HepG2 (cell line): Measurements from ENCODE around the gene KIF2C. TPM values are rescaled to one million over a fixed set of nuclear protein-coding genes. Genes with fewer than 3 reads are reported as not detected.
A peak's percentile ranks its signal among the peaks of the same experiment; 100 is the strongest.

Experiments used
- MEF2D ChIP-seq: sonication (generic); formaldehyde crosslinking; IDR thresholded peaks from 2 replicates; pipeline ENCODE4 v1.5.1; 2020; ENCODE audit warnings: mild to moderate bottlenecking, missing genetic modification reagents
- MTA1 ChIP-seq: sonication (generic); formaldehyde crosslinking; IDR thresholded peaks from 2 replicates; pipeline ENCODE4 v1.4.0; 2020; ENCODE audit warnings: missing genetic modification reagents, mild to moderate bottlenecking, borderline replicate concordance
- PHF5A ChIP-seq: IDR thresholded peaks from one replicate; pipeline ENCODE4 v1.6.1; 2018; ENCODE audit warnings: low read depth, missing genetic modification reagents; ENCODE audit not compliant: unreplicated experiment
- PRMT3 ChIP-seq: sonication (generic); formaldehyde crosslinking; IDR thresholded peaks from 2 replicates; pipeline ENCODE4 v1.8.1; 2022; ENCODE audit warnings: low read depth, mild to moderate bottlenecking, moderate library complexity, missing genetic modification reagents, borderline replicate concordance
- RAD51 ChIP-seq: fragments of 450-650 bp; IDR thresholded peaks from 2 replicates; pipeline ENCODE4 v1.6.1; 2016; ENCODE audit warnings: borderline replicate concordance
- RNF2 ChIP-seq: fragments of 450-650 bp; conservative IDR thresholded peaks from 2 replicates; pipeline ENCODE4 v1.6.1; 2016; ENCODE audit warnings: low read depth
- SRF ChIP-seq: IDR thresholded peaks from 2 replicates; pipeline ENCODE4 v1.6.1; 2011; ENCODE audit warnings: mild to moderate bottlenecking, low read depth, low read length, moderate library complexity
- ZNF296 ChIP-seq: sonication (generic); formaldehyde crosslinking; conservative IDR thresholded peaks from 2 replicates; pipeline ENCODE4 v1.5.0; 2020; ENCODE audit warnings: mild to moderate bottlenecking, missing genetic modification reagents
- ZNF780A ChIP-seq: sonication (generic); formaldehyde crosslinking; IDR thresholded peaks from 2 replicates; pipeline ENCODE4 v1.8.0; 2022; ENCODE audit warnings: mild to moderate bottlenecking, missing genetic modification reagents, moderate library complexity
- ZNF839 ChIP-seq: sonication (generic); formaldehyde crosslinking; IDR thresholded peaks from 2 replicates; pipeline ENCODE4 v1.4.0; 2020; ENCODE audit warnings: missing genetic modification reagents, mild to moderate bottlenecking, borderline replicate concordance
- polyA plus RNA-seq, 8 experiments: library from polyadenylated mRNA; depleted of rRNA in 3 of 8; stranded (reverse) in 7 of 8; unstranded in 1 of 8; fragments of >200 nt; fragmentation: Illumina TruSeq in 4 of 8; extraction: Trizol in 4 of 8; gene quantifications; 2 replicates each; pipeline versions ENCODE4 v1.2.1 to v1.2.3, GENCODE V29; 2011 to 2016; ENCODE audit warnings: low read depth in 4 of 8, missing spikeins in 1 of 8, mixed read lengths in 1 of 8; ENCODE audit not compliant: insufficient read depth in 1 of 8
- total RNA-seq, 5 experiments: library from RNA; depleted of rRNA; stranded (reverse); fragments of >200 nt; fragmentation: Illumina TruSeq; extraction: Trizol; gene quantifications; 2 replicates each; pipeline ENCODE4 v1.2.3, GENCODE V29; 2016; ENCODE audit warnings: low read depth in 1 of 5
- TF ChIP-seq, protein P1 (sequence below): sonication (generic); formaldehyde crosslinking; IDR thresholded peaks from 2 replicates; pipeline ENCODE4 v1.4.0; 2020; ENCODE audit warnings: missing genetic modification reagents, borderline replicate concordance
- TF ChIP-seq, protein P2 (sequence below): sonication (generic); formaldehyde crosslinking; IDR thresholded peaks from 2 replicates; pipeline ENCODE4 v1.8.0; 2022; ENCODE audit warnings: missing genetic modification reagents, mild to moderate bottlenecking, inconsistent platforms, borderline replicate concordance
- TF ChIP-seq, protein P3 (sequence below), 2 experiments: fragments of 450-650 bp in 1 of 2; sonication (generic) in 1 of 2; formaldehyde crosslinking; IDR thresholded peaks; 2 replicates each; pipeline versions ENCODE4 v1.5.0 to v1.8.0; 2020 to 2022; ENCODE audit warnings: mild to moderate bottlenecking in 1 of 2, missing genetic modification reagents in 1 of 2
- TF ChIP-seq, protein P4 (sequence below): sonication (generic); formaldehyde crosslinking; IDR thresholded peaks from 2 replicates; pipeline ENCODE4 v1.5.1; 2020; ENCODE audit warnings: missing genetic modification reagents, mild to moderate bottlenecking, borderline replicate concordance
- TF ChIP-seq, protein P5 (sequence below): sonication (generic); formaldehyde crosslinking; IDR thresholded peaks from 2 replicates; pipeline ENCODE4 v1.4.0; 2020; ENCODE audit warnings: mild to moderate bottlenecking, missing genetic modification reagents

Gene KIF2C
- total and polyA plus RNA-seq, 2 of the 13 experiments (the other 11 are each of a cell fraction or from before 2014, with no cell fraction given): 29.7 to 53.7 TPM

DNA sequence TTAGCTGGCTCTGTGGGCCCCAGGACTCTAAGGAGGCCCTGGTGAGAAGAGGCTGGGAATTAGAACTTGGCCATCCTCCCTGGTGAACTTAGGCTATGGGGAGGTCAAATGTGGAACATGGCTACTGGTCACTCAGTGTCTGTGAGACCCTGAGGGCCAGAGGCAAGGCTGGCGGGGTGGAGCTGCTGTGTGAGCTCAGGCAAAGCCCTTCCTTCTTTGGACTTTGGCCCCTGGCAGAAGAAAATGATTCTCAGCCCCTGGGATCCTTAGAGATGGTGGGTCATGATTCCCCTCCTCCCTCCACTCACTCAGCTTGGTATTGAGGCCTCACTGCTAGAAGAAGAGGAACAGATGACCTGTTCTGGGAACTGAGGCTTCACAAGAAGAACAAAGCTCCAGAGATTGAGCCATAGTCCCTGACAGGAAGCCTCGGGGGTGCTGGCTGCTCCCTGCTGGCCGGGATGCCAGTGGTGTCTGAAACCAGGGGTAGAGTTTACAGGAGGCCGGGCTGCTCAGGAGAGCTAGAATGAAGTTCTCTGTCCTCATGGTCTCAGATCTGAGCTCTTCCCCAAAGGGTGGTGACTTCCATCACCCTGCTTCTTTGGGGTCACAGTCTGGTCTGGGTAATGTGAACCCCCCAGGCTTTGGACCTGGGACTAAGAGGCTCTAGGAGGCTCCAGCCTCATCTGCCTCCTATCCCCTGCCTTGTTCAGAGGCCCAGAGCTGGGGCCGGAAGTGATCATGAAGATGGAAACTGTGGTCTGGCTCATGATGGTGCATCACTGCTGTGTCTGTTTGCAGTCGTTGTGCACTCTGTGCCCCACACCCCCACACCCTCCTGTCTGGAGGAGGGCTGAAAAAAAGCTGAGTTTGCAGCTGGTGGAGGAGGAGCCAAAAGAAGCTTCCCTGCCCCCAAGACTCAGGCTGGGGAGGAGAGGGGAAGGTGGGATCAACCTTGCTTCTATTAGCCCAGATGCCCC is 69.6 kb downstream of the KIF2C start (continued):
- TF ChIP-seq, protein P1, sequence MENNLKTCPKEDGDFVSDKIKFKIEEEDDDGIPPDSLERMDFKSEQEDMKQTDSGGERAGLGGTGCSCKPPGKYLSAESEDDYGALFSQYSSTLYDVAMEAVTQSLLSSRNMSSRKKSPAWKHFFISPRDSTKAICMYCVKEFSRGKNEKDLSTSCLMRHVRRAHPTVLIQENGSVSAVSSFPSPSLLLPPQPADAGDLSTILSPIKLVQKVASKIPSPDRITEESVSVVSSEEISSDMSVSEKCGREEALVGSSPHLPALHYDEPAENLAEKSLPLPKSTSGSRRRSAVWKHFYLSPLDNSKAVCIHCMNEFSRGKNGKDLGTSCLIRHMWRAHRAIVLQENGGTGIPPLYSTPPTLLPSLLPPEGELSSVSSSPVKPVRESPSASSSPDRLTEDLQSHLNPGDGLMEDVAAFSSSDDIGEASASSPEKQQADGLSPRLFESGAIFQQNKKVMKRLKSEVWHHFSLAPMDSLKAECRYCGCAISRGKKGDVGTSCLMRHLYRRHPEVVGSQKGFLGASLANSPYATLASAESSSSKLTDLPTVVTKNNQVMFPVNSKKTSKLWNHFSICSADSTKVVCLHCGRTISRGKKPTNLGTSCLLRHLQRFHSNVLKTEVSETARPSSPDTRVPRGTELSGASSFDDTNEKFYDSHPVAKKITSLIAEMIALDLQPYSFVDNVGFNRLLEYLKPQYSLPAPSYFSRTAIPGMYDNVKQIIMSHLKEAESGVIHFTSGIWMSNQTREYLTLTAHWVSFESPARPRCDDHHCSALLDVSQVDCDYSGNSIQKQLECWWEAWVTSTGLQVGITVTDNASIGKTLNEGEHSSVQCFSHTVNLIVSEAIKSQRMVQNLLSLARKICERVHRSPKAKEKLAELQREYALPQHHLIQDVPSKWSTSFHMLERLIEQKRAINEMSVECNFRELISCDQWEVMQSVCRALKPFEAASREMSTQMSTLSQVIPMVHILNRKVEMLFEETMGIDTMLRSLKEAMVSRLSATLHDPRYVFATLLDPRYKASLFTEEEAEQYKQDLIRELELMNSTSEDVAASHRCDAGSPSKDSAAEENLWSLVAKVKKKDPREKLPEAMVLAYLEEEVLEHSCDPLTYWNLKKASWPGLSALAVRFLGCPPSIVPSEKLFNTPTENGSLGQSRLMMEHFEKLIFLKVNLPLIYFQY (CRISPR knock-in tag): no peak
- 0 out of 2 replicates have a peak, but pooled peaks have one; percentile 45 for TF ChIP-seq ZNF296 (CRISPR knock-in tag)
- TF ChIP-seq, protein P2, sequence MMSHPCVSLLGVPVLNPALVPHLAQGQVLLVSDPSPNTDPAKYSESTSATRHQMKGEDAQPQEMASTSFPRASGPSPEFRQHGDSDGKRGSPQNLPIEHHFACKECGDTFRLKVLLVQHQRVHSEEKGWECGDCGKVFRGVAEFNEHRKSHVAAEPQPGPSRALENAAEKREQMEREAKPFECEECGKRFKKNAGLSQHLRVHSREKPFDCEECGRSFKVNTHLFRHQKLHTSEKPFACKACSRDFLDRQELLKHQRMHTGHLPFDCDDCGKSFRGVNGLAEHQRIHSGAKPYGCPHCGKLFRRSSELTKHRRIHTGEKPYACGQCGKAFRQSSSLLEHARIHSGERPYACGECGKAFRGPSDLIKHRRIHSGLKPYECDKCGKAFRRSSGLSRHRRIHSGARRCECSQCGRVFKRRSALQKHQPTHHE (CRISPR knock-in tag): peak; percentile 55; the same call in 1 of the 2 replicates
- TF ChIP-seq MTA1: peak; percentile 42; the same call in 1 of the 2 replicates
- no peak for TF ChIP-seq SRF
- TF ChIP-seq, protein P3, sequence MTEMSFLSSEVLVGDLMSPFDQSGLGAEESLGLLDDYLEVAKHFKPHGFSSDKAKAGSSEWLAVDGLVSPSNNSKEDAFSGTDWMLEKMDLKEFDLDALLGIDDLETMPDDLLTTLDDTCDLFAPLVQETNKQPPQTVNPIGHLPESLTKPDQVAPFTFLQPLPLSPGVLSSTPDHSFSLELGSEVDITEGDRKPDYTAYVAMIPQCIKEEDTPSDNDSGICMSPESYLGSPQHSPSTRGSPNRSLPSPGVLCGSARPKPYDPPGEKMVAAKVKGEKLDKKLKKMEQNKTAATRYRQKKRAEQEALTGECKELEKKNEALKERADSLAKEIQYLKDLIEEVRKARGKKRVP (CRISPR knock-in tag; IDR thresholded peaks at IDR 0.05): no peak
- no peak for TF ChIP-seq ZNF780A (CRISPR knock-in tag)
- TF ChIP-seq RAD51: no peak
- TF ChIP-seq RNF2: no peak
- TF ChIP-seq, protein P4, sequence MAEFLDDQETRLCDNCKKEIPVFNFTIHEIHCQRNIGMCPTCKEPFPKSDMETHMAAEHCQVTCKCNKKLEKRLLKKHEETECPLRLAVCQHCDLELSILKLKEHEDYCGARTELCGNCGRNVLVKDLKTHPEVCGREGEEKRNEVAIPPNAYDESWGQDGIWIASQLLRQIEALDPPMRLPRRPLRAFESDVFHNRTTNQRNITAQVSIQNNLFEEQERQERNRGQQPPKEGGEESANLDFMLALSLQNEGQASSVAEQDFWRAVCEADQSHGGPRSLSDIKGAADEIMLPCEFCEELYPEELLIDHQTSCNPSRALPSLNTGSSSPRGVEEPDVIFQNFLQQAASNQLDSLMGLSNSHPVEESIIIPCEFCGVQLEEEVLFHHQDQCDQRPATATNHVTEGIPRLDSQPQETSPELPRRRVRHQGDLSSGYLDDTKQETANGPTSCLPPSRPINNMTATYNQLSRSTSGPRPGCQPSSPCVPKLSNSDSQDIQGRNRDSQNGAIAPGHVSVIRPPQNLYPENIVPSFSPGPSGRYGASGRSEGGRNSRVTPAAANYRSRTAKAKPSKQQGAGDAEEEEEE: no peak
- no peak for TF ChIP-seq PHF5A
- TF ChIP-seq PRMT3 (CRISPR knock-in tag): no peak
- TF ChIP-seq ZNF839 (CRISPR knock-in tag): no peak
- TF ChIP-seq MEF2D (CRISPR knock-in tag): no peak
- TF ChIP-seq, protein P5, sequence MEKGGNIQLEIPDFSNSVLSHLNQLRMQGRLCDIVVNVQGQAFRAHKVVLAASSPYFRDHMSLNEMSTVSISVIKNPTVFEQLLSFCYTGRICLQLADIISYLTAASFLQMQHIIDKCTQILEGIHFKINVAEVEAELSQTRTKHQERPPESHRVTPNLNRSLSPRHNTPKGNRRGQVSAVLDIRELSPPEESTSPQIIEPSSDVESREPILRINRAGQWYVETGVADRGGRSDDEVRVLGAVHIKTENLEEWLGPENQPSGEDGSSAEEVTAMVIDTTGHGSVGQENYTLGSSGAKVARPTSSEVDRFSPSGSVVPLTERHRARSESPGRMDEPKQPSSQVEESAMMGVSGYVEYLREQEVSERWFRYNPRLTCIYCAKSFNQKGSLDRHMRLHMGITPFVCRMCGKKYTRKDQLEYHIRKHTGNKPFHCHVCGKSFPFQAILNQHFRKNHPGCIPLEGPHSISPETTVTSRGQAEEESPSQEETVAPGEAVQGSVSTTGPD: no peak
